ENCODE results near the gene ANO6.

- TF ChIP-seq POLR2A (IDR thresholded peaks at IDR 0.05) (no peak), CTCF (IDR thresholded peaks at IDR 0.05) (no peak)
These were observed 88.8 kb downstream of the ANO6 start for GRCh38 chr12:45304514-45305178.

Measured in breast epithelium (tissue), 3 donors.